ENCODE measurements around the gene TCP11L1. TPM values are rescaled to one million over a fixed set of nuclear protein-coding genes. Genes with fewer than 3 reads are reported as not detected.

TCP11L1 gene
- total and polyA plus RNA-seq, 2 of the 8 experiments (the other 6 are each of a cell fraction or from before 2014, with no cell fraction given): 10.9 to 23.1 TPM

GRCh38 chr11:33063326-33063881, 24.0 kb downstream of the TCP11L1 start:
- CTCF ChIA-PET (ENCODE audit: partially characterized antibody): interaction anchor here (0.7 to 4.3 kb wide), 9 partner anchors 8 to 349 kb away, joined by 3 to 28 read pairs (median 4); no protein-coding TSS in a partner anchor
- no peak for FAIRE-seq
- 90% methylated on average over 3 of the region's 3 CpGs; no CpG with 5 or more reads in 1 of the 2 experiments for WGBS, 2 experiments (ENCODE audit: extremely low coverage in 1 of 2, insufficient coverage in 1 of 2, insufficient read length in 1 of 2, insufficient replicate concordance in 2 of 2, low coverage in 1 of 2, low lambda C conversion rate in 2 of 2, missing lambda C conversion rate in 1 of 2)
- TF ChIP-seq E2F6 (IDR thresholded peaks at IDR 0.05) (no peak), USF2 (IDR thresholded peaks at IDR 0.05; ENCODE audit: low read length) (no peak), MAX (IDR thresholded peaks at IDR 0.05) (no peak), ZNF274 (IDR thresholded peaks at IDR 0.05; ENCODE audit: borderline replicate concordance, extremely low read depth, low read length) (no peak), KDM4A (IDR thresholded peaks at IDR 0.05; ENCODE audit: low read depth, low read length, severe bottlenecking) (no peak), NRF1 (IDR thresholded peaks at IDR 0.05; ENCODE audit: low read depth, low read length) (no peak), CEBPB (IDR thresholded peaks at IDR 0.05; ENCODE audit: low read depth, low read length) (no peak)

More at GRCh38 chr11:33063326-33063881, 24.0 kb downstream of the TCP11L1 start:
- Histone ChIP-seq H3K79me1 (ENCODE audit: low read depth, low read length) (no peaks in the 10 kb centered on the region), H2BK15ac (ENCODE audit: low read length) (no peak overlapping the region), H3K79me2 (ENCODE audit: control insufficient read depth in 1 of 2, insufficient read depth in 2 of 2, low read length in 2 of 2) (no peaks in the 10 kb centered on the region), H2BK5ac (ENCODE audit: low read depth, low read length) (no peak overlapping the region), H4K8ac (ENCODE audit: extremely low read depth, insufficient read depth, low read length) (no peak overlapping the region), H3K4me1 (replicated peaks in 1 of 4; ENCODE audit: control insufficient read depth in 3 of 4, insufficient read depth in 4 of 4, low read length in 3 of 4) (no peaks in the 10 kb centered on the region), H3K9ac (replicated peaks in 1 of 4; ENCODE audit: extremely low read depth in 1 of 4, low read depth in 3 of 4, low read length in 3 of 4) (no peak overlapping the region), H3K4me2 (ENCODE audit: insufficient read depth in 1 of 2, low read depth in 2 of 2, low read length in 2 of 2) (no peak overlapping the region), H2BK20ac (ENCODE audit: low read length) (no peak overlapping the region), H3K18ac (ENCODE audit: extremely low read depth, low read length) (no peak overlapping the region), H2AFZ (ENCODE audit: low read length) (no peak overlapping the region), H3K23me2 (ENCODE audit: low read depth, low read length) (no peaks in the 10 kb centered on the region), H4K91ac (replicated peaks; ENCODE audit: insufficient read length, low read length) (no peak overlapping the region), H3K56ac (replicated peaks; ENCODE audit: insufficient read length, low read depth, low read length) (no peak overlapping the region), H2BK12ac (ENCODE audit: low read depth, low read length) (no peak overlapping the region), H3K27ac (ENCODE audit: low read depth, low read length) (no peak overlapping the region), H3K27me3 (replicated peaks in 1 of 4; ENCODE audit: control insufficient read depth in 3 of 4, extremely low read depth in 1 of 4, insufficient read depth in 3 of 4, low read length in 3 of 4) (no peaks in the 10 kb centered on the region), H3K23ac (ENCODE audit: insufficient read length) (no peak overlapping the region), H3K36me3 (ENCODE audit: control insufficient read depth in 2 of 4, insufficient read depth in 4 of 4, low read length in 3 of 4) (peaks cover 3 to 22% (median 8%) of the 10 kb centered on the region in 4 experiments; a peak in 6 of 8 replicates), H3K4me3 (ENCODE audit: extremely low read depth in 1 of 4, insufficient read depth in 2 of 4, low read depth in 3 of 4, low read length in 4 of 4) (no peak overlapping the region), H4K5ac (ENCODE audit: insufficient read length, low read depth, low read length) (no peak overlapping the region), H2BK120ac (replicated peaks; ENCODE audit: low read depth, low read length) (no peak overlapping the region), H3K4ac (replicated peaks; ENCODE audit: insufficient read length, low read depth, low read length) (no peak overlapping the region), H4K20me1 (replicated peaks in 1 of 2; ENCODE audit: control insufficient read depth in 1 of 2, insufficient read depth in 2 of 2, low read length in 2 of 2) (peaks cover 0 to 4% of the 10 kb centered on the region in 2 experiments), H3K14ac (ENCODE audit: insufficient read length) (no peak overlapping the region), H2AK5ac (ENCODE audit: low read depth, low read length) (no peak overlapping the region), H3K9me3 (ENCODE audit: insufficient read depth in 2 of 2, low read depth in 1 of 2, low read length in 1 of 2) (no peaks in the 10 kb centered on the region)
- DNase-seq (ENCODE audit: low read depth in 1 of 2, low spot score in 2 of 2): no peak
- POLR2A ChIA-PET (ENCODE audit: partially characterized antibody): interaction anchor here (0.7 to 1.5 kb wide), 2 partner anchors 12 to 15 kb away, joined by 3 to 5 read pairs; no protein-coding TSS in a partner anchor
